ENCODE results near the gene ARID3A.

ARID3A gene

DNA sequence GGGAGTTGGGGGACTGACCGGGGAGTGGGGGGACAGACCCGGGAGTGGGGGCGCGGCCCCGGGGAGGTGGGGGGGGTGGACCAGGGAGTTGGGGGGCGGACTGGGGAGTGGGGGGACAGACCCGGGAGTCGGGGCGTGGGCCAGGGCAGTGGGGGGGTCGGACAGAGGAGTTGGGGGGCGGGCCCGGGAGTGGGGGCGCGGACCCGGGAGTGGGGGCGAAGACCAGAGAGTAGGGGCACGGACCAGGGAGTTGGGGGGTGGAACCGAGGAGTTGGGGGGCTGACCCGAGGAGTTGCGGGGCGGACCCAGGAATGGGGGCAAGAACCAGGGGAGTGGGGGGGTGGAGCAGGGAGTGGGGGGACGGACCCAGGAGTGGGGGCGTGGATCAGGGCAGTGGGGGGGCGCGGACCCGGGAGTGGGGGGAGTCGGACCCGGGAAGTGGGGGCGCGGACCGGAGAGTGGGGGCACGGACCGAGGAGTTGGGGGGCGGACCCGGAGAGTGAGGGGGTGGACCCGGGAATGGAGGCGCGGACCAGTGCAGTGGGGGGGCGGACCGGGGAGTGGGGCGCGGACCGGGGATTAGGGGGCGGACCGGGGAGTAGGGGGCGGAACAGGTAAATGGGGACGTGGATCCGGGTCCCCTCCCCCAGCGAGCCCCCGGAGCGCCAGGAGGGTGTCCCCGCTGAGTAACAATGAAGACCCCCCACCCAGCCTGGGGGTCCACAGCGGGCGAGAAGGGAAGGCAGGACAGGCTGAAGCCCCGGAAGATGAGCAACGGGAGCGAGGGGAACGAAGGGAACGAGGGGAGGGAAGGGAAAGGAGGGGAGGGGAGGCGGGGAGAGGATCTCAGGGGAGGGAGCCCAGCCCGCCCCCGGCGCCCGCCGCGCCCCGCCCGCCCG, 13.4 kb upstream of the ARID3A start:
- DNase-seq = no peak

DNA sequence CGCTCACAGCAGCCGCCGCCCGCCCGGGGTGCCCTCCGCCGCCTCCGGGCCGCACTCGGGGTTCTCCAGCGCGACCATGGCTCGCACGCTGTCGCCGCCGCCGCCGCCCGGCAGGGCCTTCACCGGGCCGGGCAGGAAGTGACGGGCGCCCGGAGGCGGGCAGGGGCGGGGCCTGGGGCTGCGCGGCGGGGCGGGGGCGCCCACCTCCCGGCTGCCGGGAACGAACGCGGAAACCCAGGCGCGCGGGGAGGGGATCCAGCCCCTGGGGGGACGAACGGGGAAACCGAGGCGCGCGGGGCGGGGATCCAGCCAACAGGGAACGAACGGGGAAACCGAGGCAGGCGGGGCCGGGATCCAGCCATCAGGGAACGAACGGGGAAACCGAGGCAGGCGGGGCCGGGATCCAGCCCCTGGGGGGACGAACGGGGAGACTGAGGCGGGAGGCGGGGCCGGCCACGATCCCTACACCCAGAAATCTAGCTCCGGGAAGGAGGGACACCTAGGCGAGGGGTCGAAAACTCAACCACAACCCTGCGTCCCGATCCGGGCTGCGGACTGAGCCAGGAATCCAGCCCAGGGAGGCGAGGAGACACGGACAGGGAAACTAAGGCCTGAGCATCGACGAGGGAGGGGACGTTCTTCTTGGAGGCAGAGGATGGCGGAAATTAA, 12.6 kb upstream of the ARID3A start, which contains the start of gene R3HDM4:
Gene R3HDM4 (minus strand): TSS at position 140 of the 669 bp plus-strand sequence. CDS start 62 bp downstream, at position 78.
- peak; percentile 70 for DNase-seq

DNA sequence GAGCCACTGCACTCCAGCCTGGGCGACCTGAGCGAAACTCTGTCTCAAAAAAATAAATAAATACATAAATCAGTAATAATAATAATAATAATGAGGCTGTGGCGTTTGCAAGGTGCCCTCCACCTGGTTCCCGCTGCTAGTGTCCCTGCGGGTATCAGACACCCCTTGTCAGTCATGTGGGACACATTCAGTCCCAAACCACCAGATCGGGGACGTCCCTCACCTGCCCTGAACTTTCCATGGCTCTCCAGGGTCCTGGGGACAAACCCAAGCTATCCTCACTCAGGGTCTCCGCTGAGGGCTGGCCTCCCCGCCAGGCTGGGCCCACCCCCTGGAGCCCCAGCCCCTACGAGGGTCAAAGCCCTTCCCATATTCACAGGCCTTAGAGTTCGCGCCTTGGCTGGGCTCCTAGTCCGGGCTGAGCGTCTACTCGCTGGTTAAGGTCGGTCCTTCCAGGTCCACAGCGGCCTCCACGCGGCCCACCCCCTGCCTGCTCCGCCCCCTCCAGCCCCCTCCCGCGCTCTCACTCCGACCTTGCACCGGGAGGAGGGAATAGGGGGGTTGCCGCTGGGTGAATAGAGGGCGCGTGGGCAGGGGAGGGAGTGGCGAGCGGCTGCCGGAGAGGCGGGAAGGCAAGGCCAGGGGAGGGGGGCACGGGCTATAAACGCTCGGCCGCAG, 9.1 kb upstream of the ARID3A start:
- DNase-seq = no peak

DNA sequence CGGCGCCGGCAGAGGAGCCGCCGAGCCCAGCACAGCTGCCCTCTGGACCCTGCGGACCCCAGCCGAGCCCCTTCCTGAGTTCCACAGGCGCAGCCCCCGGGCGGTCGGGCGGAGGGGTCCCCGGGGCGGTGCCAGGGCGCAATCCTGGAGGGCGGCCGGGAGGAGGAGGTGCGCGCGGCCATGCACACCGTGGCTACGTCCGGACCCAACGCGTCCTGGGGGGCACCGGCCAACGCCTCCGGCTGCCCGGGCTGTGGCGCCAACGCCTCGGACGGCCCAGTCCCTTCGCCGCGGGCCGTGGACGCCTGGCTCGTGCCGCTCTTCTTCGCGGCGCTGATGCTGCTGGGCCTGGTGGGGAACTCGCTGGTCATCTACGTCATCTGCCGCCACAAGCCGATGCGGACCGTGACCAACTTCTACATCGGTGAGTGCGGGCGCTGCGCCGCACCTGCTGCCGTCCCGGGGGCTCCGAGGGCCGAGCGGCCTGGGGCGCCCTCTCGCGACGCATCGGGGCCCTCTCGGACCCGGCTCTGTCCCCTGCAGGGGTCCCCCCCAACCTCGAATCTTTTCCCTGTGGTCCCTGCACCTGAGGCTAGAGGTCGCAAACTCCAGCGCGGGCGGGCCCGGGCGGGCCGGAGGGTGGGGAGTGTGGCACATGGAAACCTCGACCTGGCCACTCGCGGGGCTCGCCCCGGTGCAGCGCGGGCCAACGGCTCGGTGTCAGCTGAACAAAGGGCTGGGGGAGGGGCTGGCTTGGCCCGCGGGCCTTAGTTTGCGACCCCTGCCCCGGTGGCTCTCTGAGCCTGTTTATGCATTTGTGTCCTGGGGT, 8.3 kb upstream of the ARID3A start, which contains the start of gene KISS1R:
Gene KISS1R (plus strand): TSS at position 11 of the 829 bp plus-strand sequence. CDS start 170 bp downstream, at position 181.
- no peak for DNase-seq

DNA sequence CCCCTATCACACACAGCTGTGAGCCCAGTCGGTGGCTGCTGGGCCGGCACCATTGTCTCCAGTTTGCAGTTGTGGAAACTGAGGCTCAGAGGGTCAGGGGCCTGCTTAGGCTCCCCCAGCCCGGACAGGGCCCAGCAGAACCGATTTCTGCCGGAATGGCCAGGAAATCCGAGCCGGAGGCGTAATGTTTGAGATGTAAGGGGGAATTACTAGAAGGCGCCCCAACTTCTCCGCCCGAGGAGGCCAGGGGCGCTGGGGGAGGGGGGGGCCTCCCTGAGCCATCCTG, 7.7 kb upstream of the ARID3A start:
- no peak for DNase-seq

DNA sequence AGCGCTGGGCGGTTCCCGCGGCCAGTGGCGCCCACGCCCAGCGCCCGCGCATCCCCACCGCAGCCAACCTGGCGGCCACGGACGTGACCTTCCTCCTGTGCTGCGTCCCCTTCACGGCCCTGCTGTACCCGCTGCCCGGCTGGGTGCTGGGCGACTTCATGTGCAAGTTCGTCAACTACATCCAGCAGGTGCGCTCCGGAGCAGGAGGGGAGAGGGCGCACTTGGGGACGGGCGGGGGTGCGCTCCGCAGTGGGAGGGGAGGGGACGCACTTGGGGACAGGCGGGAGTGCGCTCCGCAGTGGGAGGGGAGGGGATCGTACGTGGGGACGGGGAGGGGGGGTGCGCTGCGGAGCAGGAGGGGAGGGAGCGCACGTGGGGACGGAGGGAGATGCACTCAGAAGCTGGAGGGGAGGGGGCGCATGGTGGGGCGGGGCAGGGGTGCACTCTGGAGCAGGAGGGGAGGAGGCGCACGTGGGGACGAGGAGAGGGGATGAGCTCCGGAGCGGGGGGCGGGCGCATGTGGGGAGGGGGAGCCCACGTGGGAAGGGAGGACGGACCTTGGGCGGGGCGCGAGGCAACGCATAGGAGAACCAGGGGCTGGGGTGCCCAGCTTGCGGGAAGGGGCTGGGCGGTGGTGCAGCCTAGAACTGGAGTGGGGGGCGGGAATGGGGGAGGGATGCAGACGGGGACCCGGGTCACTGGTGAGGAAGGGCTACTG, 7.2 kb upstream of the ARID3A start:
- no peak for DNase-seq

DNA sequence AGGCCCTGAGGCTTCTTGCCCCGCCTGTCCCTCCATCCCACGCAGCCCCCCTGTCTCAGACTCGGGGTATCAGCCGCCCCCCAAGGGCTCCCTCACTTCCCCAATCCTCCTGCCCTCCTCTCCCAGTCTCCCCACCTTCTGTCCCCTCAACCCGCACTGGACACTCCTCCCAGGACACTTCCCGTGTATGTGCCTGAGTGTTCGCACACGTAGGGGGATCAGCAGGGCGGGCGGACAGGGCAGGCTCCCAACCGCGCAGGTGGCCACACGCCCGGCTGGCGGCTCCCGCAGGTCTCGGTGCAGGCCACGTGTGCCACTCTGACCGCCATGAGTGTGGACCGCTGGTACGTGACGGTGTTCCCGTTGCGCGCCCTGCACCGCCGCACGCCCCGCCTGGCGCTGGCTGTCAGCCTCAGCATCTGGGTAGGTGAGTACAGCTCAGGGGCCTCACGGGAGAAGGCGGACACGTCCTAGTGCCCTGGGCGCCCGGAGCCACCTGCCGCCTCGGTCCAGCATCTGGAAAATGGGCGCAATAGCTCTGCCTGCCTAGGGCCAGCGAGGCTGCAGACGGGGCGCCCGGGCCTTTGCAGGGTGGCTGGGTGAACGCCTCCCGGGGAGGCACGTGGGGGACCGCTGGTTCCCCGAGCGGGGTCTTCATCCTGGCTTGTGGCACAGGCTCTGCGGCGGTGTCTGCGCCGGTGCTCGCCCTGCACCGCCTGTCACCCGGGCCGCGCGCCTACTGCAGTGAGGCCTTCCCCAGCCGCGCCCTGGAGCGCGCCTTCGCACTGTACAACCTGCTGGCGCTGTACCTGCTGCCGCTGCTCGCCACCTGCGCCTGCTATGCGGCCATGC, 6.4 kb upstream of the ARID3A start:
- DNase-seq = no peak

DNA sequence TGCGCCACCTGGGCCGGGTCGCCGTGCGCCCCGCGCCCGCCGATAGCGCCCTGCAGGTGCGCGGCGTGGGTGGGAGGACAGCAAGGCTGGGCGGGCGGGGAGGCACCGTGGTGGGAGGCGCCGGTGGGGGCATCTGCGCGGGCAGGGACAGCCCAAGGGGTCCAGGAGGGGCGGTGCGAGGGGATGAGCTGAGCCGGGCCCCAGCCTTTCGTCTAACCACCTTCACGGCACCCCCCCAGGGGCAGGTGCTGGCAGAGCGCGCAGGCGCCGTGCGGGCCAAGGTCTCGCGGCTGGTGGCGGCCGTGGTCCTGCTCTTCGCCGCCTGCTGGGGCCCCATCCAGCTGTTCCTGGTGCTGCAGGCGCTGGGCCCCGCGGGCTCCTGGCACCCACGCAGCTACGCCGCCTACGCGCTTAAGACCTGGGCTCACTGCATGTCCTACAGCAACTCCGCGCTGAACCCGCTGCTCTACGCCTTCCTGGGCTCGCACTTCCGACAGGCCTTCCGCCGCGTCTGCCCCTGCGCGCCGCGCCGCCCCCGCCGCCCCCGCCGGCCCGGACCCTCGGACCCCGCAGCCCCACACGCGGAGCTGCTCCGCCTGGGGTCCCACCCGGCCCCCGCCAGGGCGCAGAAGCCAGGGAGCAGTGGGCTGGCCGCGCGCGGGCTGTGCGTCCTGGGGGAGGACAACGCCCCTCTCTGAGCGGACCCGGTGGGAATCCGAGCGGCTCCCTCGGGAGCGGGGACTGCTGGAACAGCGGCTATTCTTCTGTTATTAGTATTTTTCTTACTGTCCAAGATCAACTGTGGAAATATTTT, 5.6 kb upstream of the ARID3A start:
- DNase-seq = no peak

DNA sequence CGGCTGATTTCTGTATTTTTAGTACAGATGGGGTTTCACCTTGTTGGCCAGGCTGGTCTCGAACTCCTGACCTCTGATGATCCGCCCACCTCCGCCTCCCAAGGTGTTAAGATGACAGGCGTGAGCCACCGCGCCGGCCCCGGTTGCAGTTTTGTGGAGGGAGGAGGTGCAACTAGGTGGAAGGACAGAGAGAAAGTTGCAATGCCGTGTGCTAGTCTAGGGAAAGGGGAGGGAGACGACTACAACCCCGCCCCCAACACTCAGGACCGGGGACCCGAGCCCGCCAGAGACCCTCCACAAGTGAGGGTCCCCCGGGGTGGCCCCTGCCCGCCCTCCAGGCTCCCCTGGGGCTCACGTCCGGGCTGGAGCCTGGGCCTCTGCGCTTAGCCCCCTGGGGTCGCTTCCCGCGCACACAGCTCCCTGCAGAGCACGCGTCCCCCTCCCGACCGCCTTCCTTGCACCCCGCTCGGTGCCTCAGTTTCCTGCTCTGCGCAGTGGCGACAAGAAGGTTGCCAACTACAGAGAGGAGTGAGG, 1.2 kb upstream of the ARID3A start:
- DNase-seq = no peak

DNA sequence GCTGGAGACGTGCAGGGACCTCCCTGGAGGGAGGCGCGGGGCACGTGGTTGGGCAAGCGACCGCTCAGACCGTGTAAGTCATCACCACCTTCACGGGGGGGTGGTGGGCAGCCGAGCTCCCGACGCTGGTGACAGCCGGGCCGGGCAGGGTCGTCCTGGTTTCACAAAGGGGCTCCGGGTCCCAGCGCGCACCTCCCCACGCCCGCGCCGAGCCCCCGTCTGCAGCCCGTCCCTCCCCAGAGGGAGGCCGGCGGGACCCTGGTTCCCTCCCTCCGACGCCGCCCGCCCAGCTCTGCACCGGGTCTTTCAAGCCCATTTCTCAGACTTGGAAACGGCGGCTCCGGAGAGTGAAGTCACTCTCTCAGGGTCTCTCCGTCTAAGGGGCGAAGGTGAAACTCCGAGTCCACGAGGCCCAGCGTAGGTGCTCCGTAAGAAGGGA, 729 bp upstream of the ARID3A start:
- DNase-seq = peak; percentile 44

DNA sequence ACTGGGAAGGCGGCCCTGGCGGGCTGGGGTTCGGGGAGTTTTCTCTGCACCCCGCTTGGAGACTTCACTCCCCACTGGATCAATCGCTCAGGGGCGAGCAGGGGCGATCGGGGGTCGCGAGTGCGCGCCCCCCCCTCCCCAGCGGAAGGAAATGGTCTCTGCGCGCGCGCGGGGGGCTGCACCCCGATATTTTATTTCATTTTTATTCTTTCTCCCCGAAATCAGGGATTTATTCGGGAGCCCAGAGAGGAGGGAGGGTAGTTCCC, 421 bp downstream of the ARID3A start:
- no peak for DNase-seq

DNA sequence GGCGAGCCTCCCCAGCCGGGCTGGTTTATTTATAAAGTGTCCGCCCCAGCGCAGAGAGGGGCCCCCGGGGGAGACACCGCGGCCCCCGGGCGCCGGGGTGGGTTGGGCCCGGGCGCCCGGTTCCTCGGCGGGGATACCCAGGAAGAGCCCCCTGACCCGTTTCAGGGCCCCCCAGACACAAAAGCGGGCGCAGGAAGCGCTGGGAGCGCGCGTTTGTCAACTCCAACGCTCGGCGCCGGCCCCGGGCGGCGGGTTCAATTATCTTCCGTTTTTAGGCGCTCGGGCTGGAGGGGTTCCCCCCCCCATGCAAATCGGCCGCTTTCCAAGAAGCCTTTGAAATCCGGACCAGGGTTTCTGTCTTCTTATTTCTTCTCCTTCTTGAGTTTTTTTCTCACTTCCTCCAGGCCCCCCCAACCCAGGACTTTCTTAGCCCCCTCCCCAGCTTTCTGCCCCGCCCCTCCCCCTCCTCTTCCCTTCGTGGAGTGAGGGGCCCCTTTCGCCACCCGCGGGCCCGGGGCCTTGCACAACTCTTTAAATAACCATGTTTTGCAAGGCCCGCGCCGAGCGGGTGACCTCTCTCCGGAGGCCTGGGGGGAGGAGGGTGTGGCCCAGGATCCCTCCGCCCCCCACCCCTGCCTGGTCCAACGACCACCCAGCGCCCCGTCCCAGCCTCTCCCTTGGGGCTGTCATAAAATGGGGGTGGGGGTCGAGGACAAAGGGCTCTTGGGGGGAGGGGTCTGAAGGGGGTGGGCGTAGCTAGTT, 935 bp downstream of the ARID3A start:
- peak; percentile 42 for DNase-seq

DNA sequence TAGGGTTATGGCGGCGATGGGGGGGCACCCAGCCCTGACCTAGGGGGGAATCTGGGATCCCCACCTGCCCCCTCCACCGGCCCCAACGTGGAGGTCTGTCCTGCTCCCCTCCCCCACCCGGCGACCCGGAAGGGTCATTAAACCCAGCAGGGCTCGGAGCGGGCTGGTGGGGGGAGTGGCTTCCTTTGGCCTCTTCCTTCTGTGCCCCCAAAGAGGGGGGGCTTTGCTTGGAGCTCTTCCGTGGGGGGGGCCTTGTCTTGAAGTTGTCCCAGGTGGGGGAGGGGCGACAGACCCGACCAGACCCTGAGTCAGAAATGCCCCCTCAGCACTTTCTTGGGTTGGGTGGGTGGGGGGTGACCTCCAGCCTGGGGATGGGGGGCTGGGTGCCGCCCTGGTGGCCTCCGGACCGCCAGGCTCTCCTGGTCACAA, 1.5 kb downstream of the ARID3A start:
- no peak for DNase-seq

DNA sequence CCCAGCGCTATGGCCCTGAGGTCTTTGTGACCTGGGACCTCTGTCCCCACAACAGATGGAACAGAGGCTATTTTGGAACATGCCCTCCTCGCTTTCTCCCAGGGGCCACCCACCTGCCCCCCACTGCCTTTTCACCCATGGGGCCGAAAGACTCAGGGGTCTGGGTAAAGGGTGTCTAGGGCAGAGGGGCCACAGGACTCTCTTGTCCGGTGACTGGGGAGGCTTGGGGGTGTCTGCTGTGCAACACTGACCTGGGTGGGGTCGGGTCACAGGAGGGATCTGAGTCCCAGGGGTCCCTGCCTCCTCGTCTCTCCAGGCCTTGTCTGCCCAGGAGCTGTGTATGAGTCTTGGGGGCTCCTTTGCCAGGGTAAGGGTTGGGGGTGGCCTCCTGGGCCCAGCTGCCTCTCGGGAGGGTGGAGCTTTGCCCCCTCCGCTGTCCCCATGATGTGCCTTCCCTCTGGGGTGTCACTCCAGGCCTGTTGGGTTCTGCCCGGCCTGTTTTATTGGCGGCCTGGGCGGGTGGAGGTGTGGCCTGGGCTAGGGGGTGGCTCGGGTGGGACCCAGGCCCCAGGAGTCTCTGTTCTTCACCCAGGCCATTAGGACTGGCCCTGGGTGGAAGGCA, 2.1 kb downstream of the ARID3A start:
- no peak for DNase-seq

DNA sequence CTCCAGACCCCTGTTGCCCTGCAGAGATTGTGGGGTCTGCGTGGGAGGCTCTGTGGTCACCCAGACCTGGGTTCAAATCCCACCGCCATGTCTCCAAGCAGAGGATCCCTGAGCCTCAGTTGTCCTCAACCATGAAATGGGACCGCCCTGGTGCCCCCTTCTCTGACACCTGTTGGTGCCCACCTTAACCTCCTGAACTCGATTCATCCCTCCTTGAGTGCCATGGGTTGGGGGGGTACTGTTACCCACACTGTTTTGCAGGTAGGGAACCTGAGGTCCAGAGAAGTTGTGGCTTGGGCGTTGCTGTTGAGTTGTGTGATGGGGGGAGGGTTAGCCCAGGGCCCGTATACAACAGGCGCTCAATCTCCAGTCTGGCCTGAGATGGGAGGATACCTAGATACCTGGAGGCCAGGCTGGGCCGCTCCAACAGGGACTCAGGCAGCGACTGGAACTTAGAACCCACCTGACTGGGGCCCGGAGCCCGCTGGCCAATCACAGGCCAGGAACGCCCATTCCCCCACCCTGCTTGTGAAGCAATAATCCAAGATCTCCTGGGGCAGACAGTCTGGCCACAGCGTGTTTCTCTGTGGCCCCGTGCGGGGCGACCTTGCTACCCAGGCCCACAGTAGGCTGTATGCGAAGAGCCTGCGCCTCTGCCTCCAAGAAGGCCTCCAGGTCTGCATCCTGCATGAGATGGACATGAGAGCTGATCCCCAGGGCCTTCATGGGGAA, 2.8 kb downstream of the ARID3A start:
- DNase-seq = no peak

DNA sequence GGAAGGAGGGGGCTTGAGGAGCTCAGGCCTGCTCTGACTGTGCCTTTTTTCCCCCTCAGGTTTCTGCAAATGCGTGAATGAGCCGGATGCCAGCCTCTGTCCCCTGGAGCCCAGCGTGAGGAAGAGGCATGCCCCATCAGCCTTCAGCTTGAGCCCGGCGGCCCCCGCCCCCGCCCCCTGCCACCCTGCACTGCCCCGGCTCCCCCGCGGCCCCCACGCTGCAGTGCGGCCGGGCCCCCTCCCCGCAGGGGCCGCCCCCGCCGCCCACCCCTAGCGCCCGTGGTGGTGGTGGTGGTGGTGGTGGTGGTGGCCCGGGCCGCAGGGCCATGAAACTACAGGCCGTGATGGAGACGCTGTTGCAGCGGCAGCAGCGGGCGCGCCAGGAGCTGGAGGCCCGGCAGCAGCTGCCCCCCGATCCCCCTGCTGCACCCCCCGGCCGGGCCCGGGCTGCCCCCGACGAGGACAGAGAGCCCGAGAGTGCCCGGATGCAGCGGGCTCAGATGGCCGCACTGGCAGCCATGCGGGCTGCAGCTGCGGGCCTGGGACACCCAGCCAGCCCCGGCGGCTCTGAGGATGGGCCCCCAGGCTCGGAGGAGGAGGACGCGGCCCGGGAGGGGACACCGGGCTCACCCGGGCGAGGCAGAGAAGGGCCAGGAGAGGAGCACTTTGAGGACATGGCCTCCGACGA, 3.5 kb downstream of the ARID3A start:
- DNase-seq = no peak

DNA sequence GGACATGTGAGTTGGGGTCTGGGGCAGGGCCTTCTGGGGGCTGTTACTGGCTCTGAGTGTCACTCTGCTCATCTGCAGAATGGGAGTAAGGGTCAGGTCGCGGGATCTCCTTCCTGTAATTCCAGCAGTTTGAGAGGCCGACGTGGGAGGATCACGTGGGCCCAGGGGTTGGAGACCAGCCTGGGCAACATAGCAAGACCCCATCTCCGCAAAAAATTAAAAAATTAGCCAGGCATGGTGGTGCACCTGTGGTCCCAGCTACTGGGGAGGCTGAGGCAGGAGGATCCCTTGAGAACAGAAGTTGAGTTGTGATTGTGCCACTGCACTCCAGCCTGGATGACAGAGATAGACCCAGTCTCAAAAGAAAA, 4.0 kb downstream of the ARID3A start:
- no peak for DNase-seq

All from fibroblast of skin of right biceps (primary cell).